GM21528 (cell line): ENCODE data around the gene RPP40.

Source experiments
- ATAC-seq: cut with Tn5 transposase; IDR thresholded peaks from one replicate; pipeline ENCODE4 v1.9.1; 2021; ENCODE audit warnings: mild to moderate bottlenecking, moderate library complexity; ENCODE audit not compliant: unreplicated experiment, low FRiP score

Gene RPP40

GRCh38 chr6:4946521-4946920 lies 57.3 kb downstream of the RPP40 start:
- ATAC-seq: no peak
